Stimulated activated CD8-positive, alpha-beta memory T cell treated with anti-CD3 and anti-CD28 coated beads, Interleukin-12 subunit alpha, Interleukin-12 subunit beta, amount 100 ng/mL, for 24 hours (primary cell): ENCODE data around the gene APPL1.

Experiments
- DNase-seq: peaks from one replicate; pipeline ENCODE4 v3.0.0-alpha.2; 2020; ENCODE audit errors: extremely low read depth

The APPL1 gene, protein sequence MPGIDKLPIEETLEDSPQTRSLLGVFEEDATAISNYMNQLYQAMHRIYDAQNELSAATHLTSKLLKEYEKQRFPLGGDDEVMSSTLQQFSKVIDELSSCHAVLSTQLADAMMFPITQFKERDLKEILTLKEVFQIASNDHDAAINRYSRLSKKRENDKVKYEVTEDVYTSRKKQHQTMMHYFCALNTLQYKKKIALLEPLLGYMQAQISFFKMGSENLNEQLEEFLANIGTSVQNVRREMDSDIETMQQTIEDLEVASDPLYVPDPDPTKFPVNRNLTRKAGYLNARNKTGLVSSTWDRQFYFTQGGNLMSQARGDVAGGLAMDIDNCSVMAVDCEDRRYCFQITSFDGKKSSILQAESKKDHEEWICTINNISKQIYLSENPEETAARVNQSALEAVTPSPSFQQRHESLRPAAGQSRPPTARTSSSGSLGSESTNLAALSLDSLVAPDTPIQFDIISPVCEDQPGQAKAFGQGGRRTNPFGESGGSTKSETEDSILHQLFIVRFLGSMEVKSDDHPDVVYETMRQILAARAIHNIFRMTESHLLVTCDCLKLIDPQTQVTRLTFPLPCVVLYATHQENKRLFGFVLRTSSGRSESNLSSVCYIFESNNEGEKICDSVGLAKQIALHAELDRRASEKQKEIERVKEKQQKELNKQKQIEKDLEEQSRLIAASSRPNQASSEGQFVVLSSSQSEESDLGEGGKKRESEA

DNA sequence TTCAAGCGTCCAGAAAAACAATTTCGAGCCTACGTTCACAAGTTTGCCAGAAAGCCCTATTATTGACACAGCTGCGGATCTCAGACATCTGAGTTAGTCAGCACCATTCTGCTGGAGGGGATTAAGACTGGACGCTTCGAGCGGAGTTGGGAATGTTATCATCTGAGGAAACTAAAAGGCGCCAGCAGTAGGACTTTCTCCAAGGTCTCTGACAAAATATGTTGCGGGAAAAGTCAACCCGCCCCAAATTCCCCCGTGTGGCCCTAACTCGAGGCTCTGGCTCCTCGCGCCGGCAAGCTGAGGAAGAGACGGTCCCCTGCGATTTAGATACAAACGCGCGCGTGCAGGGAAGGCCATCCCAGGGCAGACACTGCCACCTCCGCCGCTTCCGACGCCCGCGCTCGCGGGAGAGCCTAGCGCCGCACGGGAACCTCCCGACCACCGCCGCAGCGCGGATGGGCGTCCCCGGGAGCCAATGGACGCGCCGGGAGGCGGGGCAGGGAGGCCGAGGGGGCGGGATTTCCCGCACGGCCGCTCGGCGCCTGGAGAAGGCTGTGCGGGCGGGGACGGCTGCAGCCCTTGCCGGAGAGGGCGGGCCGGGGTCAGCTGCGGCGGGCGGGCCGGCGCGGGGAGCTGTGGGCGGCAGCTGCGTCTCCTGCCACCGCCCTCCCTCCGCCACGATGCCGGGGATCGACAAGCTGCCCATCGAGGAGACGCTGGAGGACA is at the start of gene APPL1:
Gene APPL1, plus strand, starts transcription at position 526 of the 726 bp plus-strand sequence. Its CDS starts 155 bp downstream, at position 681.
- DNase-seq, result peak; percentile 79

DNA sequence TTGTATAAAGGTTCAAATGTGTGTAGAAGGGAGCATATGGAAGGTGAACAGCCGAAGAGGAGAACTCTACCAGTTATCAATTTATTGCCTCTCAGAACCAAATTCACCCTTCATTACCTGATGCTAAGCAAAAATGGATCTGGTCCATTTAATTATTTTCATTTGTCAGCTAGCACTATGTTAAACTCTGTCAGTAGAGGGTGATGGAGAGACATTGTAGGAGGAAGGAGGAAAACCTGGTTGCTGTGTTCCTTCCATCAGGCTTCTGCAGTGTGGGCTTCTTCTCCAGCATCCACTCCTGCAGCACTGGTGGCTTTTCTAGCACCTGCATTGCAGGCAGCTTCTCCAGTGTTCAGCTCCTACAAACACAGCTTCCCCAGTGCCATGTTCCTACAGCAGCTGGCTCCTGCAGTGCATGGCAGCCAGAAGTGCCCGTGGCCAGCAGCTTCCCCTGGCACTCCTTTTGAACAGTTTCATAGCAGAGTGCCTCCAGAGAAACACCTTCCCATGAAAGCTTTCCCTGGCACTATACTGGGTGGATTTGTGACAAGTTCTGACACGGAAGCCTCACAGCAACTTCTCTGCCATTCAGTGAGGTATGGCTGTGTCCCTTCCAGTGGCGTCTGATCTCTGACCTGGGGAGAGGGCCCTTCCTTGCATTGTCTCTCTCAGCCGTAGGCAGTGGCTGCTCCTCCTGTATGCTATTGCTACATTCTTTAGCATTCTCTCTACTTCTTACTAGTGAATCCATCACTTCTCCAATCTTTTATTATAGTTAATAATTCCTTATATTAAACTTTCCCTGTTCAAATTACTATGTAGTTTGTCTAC is 47.7 kb upstream of the APPL1 start:
- no peak for DNase-seq

DNA sequence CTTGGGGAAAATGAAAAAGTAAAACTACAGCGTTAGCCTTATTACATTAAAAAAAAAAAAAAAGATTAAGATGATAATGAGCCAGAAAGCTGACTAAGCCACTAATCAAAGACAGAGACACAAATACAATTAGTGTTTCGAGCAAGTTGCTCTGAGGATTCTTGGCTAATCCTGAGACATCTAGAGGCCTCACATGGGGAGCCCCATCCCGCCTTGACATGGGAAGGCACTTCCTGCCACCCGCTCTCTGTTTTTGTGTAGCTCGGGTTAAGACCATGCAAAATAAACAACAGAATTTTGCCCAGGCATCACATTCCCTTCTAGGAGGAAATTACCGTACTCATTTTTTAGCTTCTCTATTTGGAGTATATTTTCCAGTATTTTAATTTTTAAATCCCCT is 43.0 kb upstream of the APPL1 start:
- DNase-seq, result no peak

DNA sequence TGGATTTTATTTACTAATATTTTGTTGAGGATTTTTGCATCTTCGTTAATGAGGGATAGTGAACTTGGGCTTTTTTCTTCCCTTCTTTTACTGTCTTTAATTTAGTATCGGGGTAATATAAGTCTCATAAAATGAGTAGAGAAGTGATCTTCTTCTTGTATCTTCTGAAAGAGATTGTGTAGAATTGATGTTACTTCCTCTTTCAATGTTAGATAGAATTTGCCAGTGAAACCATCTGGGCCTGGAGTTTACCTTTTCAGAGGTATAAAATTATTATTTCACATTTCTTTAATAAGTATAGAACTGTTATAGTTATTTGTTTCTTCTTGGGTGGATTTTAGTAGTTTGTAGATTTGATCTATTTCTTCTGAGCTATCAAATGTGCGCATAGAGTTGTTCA is 35.5 kb upstream of the APPL1 start:
- no peak for DNase-seq

DNA sequence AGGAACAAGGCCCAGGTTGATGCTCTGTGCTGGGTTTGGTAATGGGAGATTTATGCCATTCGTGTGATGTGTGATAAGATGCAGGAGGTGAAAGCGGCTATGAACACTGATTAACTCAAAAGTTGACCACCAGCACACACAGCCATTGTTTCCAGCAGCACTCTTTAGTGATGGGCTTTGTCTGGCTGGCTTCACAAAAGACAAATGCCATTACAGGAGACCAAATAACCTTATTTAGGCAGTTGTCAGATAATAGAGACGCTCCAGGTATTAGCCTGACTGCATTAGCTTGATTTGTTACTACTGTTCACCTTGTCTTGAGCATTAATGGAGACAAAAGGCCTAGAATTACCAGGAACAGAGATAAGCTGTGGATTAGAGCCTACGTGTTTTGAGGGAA is 32.9 kb upstream of the APPL1 start:
- DNase-seq, result no peak

DNA sequence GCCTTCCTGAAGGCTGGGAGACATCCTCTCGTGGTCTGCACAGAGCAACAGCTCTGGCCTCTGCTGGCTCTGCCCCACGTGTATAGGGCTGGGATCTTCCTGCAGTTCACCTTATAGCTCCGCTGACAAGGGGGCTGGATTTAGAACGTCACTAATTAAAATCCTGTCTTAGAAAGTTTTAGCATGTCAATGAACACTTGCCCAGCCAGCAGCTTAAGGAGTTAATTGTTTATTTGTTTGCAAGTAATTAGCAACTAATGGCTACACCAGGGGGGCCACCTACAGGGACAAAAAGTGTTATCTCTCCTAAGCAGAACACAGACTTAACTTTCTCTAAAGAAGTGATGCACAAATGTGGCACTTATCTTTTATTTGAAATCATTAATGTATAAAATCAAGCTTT is 27.6 kb upstream of the APPL1 start, which contains the start of gene HESX1:
Gene HESX1, minus strand, starts transcription at position 84 of the 403 bp plus-strand sequence. Its CDS starts 60 bp downstream, at position 24.
- DNase-seq, result no peak

DNA sequence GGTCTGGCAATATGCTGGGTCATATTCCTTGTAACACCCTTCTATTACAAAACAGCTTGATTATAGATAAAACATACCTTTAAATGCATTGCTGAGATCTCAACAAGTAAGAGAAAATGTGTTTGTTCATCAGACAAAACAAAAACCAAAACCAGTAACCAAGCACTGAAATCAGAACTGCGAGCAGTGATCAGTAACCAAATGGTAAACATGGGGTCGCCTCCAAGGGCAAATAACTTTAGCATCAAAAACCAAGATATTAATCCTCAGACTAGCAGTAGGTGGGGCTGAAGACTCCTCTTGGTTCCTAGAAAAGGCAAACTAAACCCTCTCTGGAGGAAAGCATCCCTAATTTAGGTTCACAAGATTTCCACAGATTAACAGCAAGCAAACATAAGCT is 21.1 kb upstream of the APPL1 start:
- DNase-seq, result no peak

DNA sequence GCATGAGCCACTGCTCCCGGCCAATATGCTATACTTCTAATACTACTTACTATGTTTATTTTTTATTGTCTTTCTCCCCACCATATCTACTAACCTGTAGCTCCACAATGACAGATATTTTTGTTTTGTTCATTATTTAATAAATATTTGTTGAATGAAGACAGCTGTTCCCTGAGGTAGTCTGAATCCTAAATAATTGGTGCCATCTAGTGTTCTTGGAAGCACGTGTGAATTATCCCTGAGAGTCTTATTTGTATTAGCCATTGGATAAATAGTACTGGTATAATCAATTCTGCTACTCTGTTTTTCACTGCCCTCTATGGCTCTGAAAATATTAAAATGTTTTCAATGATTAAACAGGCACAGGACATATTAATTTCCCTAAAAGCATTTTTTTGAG is 5.6 kb upstream of the APPL1 start:
- DNase-seq, result no peak

DNA sequence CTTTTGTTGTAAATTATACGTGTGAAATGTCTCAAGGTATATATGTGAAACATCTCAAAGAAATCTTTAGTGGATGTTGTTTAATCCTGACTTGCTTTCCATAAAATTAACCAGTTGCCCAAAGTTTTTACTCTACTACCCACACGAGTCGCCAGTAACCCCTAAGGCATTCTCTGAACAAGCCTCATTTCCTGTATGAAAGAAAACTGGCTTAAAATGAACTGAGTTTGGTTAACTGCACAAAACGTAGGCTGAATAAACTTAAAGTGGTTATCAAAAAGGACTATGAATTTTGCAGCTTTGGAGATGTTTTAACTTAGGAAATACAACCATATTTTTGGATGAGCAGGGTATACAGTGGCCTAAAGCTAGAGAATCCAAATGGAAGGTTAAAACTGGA is 2.7 kb upstream of the APPL1 start:
- DNase-seq, result no peak

DNA sequence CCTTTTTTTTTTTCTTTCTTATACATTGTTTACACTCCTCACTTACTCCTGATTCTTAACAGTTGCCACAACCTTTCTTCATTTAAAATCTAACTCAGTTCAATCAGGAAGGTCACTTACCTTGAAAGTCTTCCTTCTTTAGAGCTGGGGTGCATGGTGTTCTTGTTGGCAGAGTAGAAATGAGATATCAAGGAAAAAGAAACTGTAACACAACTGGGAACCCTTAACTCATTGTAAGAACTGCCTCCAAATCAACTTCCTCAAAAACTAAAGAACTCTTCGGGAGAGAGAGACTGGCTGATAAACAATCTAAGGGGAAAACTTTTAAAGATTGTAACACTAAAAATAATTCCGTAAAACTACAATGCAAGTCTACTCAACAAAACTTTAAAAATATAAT is 1.4 kb upstream of the APPL1 start:
- no peak for DNase-seq

DNA sequence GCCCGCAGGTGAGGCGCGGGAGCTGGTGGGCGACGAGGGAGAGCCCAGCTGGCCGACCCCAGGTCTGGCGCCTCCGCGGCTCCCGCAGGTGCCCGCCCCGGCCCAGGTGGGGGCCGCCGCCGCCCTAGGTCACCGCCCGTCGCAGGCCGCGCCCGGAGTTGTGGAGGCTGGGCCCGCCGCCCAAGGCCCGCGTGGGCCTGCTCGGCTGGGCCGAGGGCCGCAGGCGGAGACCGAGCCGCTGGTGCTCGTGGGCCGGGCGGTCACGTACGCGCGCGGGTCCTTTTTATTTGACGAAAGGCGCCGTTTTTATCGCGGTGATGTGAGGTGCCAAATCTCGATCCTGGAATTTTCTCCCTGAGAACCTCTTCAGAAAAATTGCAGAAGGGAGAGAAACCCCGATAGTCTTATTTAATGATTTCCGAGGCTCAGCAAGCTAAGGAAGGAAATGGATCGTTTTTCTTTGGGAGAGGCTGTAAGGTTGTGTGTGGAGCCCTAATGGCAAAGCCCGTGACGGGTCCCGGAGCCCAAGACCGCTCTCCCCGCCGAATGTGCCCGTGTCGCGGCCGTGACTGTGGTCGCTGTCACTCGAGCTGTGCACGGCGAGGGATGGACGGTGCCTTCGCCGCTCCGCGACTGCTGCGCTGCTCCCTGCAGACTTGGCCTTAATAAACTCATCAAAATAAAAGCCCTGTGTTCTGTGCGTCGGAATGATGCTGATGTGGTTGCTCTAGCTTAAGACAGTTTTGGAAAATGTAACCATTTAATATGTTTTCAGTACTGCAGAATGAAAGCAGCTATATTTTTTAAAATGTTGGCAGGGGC is 612 bp downstream of the APPL1 start:
- peak; percentile 8 for DNase-seq

DNA sequence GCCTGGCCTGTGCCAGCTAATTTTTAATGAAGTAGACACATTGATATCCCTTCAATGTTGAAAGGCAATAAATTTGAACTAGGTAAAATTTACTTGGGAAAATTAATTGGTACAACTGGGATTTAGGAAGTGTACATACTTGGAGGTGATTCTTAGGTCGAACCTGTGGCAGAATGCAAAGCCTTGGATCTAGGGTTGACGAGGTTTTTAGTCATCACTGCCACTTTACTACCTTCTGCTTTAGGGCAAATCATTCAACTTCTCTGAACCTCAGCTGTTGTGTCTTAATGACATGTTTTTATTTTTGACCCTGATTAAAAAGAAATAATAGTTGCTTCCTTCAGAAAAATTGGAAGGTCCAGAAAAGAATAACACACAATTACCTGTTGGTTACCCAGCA is 2.5 kb downstream of the APPL1 start:
- DNase-seq, result no peak

DNA sequence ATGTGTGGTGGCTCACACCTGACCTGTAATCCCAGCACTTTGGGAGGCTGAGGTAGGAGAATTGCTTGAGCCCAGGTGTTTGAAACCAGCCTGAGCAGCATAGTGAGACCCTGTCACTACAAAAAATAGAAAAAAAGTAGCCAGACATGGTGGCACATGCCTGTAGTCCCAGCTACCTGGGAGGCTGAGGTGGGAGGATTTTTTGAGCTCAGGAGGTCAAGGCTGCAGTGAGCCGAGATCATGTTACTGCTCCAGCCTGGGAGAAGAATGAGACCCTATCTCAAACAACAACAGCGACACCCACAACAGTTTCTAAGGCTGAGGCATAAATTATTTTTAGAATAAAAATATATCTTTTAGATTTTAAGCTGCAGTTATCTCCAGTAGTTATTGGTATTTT is 6.3 kb downstream of the APPL1 start:
- no peak for DNase-seq

DNA sequence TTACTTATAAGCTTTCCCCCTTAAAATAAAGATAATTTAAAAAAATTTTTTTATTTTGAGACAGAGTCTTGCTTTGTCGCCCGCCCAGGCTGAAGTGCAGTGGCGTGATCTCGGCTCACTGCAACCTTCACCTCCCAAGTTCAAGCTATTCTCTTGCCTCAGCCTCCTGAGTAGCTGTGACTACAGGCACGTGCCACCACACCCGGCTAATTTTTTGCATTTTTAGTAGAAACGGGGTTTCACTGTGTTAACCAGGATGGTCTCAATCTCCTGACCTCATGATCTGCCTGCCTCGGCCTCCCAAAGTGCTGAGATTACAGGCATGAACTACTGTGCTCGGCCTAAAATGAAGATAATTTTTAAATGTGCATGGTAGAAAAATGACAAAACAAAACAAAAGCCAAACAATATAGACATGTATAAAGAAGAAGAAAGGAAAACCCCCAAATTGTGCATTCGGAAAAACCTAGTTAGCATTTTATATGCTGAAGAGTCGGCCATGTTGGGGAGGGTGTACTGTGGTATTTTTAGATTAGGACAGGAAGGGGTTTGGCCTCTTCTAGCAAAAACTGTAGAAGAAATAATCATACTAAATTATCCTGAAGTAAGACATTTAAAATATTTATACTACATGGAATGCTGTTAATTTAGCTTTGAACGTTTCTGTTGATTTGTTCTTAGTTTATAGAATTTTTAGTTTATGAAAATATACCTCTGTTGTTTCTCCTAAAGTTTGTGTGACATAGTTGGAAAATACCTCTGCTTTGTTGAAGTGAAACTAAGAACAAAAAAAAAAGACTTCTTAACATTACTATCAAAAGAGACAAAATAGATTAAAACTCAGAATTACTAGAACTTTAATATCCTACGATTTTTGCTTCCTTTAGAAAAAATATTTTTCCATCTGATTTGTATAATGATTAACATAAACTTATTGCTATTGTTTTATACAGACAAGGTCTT is 7.4 kb downstream of the APPL1 start:
- no peak for DNase-seq

DNA sequence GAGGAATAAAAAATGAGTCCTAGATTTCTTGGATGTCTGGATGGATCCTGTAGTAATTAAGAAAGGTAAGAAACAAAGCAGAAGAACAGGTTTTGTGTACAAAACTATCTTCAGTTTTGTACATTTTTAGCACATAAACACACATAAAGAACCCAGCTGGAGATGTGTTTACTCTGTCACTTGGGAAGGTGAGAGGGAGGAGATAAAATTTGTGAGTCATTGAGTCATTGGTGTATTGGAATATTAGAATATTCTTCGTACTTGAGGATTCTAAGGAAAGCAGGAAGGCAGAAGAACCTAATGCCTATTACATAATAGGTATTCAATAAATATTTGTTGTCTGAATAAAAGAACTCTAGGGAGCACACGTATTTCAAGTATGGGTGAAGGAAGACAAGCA is 17.4 kb downstream of the APPL1 start:
- DNase-seq, result no peak

DNA sequence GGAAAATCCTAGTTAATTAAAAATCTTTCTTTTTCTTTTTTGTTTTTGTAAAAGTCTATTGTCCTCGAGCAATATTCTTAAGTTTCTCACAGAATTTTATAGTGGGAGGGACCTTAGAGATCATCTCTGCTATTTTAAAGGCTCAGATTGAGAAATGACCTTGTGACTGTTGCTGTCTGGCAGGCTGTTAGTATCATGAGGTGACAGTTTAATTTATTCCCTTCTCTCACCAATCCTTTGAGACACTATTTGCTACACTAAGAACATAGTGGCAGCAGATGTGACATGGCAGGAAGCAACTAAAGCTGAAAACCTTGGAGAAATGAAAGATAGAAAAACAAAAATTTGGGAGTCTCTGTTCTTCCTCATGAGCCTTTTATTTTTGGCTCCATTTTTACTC is 24.9 kb downstream of the APPL1 start:
- no peak for DNase-seq

DNA sequence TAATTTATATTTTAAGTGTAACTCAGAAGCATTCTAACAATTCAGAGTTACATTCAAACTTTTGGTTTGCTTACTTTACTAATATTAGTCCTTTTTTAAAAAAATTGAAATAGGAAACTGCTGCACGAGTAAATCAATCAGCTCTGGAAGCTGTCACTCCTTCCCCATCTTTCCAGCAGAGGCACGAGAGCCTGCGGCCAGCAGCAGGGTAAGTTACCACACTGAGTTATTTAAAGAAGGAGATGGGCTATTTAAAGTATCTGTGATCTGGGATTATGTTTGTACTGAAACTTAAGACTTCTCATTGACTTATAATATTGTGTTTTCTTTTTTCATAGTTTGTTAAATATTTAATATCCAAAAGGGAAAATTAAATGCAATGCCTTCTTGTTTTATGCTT is 29.3 kb downstream of the APPL1 start:
- no peak for DNase-seq

DNA sequence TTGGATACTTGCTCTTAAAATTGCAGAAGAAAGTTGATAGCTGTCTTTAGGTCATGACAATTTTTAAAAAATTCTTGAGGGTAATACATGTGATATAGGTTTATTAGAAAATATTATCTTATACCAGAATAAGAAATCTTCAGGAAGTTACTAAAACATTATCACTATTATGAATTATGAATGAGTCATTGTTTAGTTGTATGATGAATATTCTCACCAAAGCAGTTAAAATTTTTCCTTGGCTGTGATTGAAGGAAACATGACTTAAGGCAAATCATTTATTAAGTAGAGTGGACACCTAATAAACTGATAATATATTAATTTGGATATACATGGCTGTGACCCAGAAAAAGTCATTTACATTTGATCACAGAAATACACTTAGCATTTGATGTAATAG is 30.1 kb downstream of the APPL1 start:
- no peak for DNase-seq

DNA sequence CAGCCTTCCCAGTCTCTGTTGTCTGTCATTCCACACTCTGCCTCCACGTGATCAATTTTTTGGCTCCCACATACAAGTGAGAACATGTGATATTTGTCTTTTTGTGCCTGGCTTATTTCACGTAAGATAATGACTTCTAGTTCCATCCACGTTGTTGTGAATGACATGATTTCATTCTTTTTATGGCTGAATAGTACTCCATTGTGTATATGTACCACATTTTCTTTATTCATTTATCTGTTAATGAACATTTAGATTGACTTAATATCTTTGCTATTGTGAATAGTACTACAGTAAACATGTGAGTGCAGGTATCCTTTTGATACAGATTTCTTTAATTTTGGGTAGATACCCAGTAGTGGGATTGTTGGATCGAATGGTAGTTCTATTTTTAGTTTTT is 33.6 kb downstream of the APPL1 start:
- no peak for DNase-seq

DNA sequence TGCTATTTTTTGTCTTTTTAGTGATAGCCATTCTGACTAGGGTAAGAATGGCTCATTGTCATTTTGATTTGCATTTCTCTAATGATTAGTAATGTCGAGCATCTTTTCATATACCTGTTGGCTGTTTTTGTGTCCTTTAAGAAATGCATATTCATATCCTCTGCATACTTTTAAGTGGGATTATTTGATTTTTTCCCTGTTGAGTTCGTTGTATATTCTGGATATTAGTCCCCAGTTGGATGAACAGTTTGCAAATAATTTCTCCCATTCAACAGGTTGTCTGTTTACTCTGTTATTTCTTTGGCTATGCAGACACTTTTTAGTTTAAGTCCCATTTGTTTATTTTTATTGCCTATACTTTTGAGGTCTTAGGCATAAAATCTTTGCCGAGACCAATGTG is 34.4 kb downstream of the APPL1 start:
- DNase-seq, result no peak
